SH-SY5Y (cell line): Measurements from ENCODE around the gene ADPGK.

Experiments
- GATA2 ChIP-seq: IDR thresholded peaks from 2 replicates; pipeline ENCODE4 v1.6.1; 2011; ENCODE audit warnings: mild to moderate bottlenecking, low read depth, low read length
- GATA3 ChIP-seq: IDR thresholded peaks from 2 replicates; pipeline ENCODE4 v1.6.1; 2011; ENCODE audit warnings: low read depth, mild to moderate bottlenecking, low read length, moderate library complexity

DNA sequence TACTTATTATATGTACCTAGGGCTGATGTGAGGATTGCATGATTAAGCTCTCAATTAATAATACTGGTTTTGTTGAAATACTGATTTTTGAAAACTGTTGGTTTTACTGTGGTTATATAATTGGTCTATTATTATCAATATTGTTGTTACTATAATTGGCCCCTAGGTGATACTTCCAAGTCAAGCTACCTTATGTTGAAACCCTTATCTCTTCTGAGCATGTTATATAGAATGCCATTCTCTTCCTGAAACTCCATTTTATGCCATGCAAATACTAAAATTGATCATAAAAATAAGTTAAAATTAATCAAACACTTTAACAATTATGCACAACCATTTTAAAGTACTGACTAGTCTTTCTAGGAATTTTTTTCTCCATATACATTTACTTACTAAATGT lies 51.5 kb downstream of the ADPGK start:
- TF ChIP-seq GATA2, result no peak
- no peak for TF ChIP-seq GATA3
